ENCODE measurements around the gene RAB11A.

RAB11A gene

DNA sequence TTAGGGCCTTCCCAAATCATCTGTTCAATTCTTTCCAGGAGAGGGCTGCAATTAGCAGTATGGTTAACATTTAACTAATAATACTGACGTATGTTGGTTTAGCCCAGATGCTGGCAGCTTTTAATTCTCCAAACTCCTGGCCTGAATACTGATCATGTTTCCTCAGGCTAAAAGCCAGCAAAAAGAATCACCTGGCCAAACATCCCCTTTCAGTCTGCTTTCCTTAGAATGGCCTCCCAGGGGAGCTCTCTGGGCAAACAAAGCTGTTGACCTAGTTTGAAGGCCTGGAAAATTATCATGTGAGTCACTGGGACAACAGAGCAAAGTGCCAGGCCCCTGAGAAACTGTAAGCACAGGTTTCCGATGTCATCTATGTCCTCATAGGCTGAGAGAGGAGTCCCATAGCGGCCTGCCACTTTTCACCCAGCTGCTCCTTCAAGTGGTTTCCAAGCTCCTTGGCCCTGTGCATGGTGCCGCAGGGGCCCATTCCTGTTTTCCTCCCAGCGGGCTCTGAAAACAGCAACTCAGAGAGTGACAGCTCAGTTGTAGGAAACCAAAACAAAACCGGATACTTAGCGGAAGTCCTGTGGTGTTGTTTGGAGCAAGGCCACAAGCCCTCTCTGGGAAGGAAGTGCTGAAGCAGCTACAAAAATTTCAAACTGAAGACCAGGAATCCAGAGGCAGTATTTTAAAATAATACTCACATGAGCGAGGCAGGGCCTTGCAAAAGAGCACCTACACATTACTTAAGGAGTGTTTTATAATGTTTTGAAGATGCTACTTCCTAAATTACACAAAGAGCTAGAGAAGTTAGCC, 36.5 kb upstream of the RAB11A start:
- Histone ChIP-seq H3K4me1 (ENCODE audit: control insufficient read depth, low read length) (peaks cover 50% of the 10 kb centered on the region), H3K4me2 (ENCODE audit: low read length) (peak overlapping the region; percentile 76), H3K27me3 (ENCODE audit: control insufficient read depth, low read length) (no peaks in the 10 kb centered on the region), H3K27ac (ENCODE audit: low read depth, low read length) (peak overlapping the region; percentile 59), H3K36me3 (ENCODE audit: control insufficient read depth, low read length) (no peaks in the 10 kb centered on the region), H3K9me3 (ENCODE audit: control insufficient read depth, insufficient read depth, low read length) (no peaks in the 10 kb centered on the region), H3K9me2 (replicated peaks; ENCODE audit: control insufficient read depth, low read length) (no peaks in the 10 kb centered on the region), H3K4me3 (ENCODE audit: low read length) (peak overlapping the region; percentile 61), H3F3A (ENCODE audit: control insufficient read depth, insufficient read depth) (0 out of 2 replicates have a peak, but pooled peaks cover 5% of the 10 kb centered on the region), H3K79me2 (ENCODE audit: control insufficient read depth, low read length) (no peaks in the 10 kb centered on the region), H4K20me1 (ENCODE audit: control insufficient read depth, insufficient read depth, low read depth, low read length) (no peaks in the 10 kb centered on the region)
- TF ChIP-seq CTCF (IDR thresholded peaks at IDR 0.05; ENCODE audit: low read depth, low read length, poor library complexity, severe bottlenecking): no peak
- TF ChIP-seq EZH2phosphoT487 (IDR thresholded peaks at IDR 0.05; ENCODE audit: borderline replicate concordance, low read length): no peak

DNA sequence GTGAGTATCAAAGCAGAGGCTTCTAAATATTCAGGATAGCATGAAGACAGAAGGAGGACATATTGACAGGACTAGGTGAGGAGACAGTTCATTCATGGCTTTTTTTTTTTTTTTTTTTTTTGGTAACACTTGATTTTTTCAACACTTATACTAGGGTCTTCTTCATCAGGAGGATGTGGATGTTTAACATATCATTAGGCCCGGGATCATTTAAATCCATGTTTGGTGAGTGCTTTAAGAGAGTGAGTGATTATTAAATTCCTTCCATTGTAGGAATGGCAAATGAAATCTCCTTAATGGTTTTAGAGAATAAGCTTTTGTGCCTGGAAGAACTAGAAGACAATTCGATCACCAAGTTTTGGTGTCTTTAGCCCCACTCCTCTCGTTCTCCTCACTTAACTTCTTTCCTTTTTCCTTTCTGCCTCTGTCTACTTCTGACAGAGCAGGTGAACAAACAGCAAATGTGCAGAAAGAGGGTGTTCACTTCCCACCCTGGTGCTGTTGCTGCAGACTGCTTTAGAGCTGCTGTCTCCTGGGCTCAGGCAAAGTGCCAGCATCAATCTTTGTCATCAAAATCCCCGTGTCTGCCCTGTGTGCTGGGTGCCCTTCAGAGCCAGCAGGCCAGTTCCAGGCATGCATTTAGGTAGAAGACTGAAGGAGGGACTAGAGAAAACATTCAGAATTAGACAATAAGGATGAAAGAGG, 35.6 kb upstream of the RAB11A start:
- H3F3A ChIP-seq (ENCODE audit: control insufficient read depth, insufficient read depth): 0 out of 2 replicates have a peak, but pooled peaks cover under 1% of the 10 kb centered on the region
- TF ChIP-seq CTCF (IDR thresholded peaks at IDR 0.05; ENCODE audit: low read depth, low read length, poor library complexity, severe bottlenecking) (no peak), EZH2phosphoT487 (IDR thresholded peaks at IDR 0.05; ENCODE audit: borderline replicate concordance, low read length) (no peak)
- H4K20me1 ChIP-seq (ENCODE audit: control insufficient read depth, insufficient read depth, low read depth, low read length): no peaks in the 10 kb centered on the region
- no peaks in the 10 kb centered on the region for H3K36me3 ChIP-seq (ENCODE audit: control insufficient read depth, low read length)
- no peaks in the 10 kb centered on the region for H3K9me3 ChIP-seq (ENCODE audit: control insufficient read depth, insufficient read depth, low read length)
- H3K4me3 ChIP-seq (ENCODE audit: low read length): peak overlapping the region; percentile 61
- H3K4me2 ChIP-seq (ENCODE audit: low read length): peak overlapping the region; percentile 76
- H3K27ac ChIP-seq (ENCODE audit: low read depth, low read length): peak overlapping the region; percentile 59
- H3K79me2 ChIP-seq (ENCODE audit: control insufficient read depth, low read length): no peaks in the 10 kb centered on the region
- peaks cover 43% of the 10 kb centered on the region for H3K4me1 ChIP-seq (ENCODE audit: control insufficient read depth, low read length)
- no peaks in the 10 kb centered on the region for H3K27me3 ChIP-seq (ENCODE audit: control insufficient read depth, low read length)
- no peaks in the 10 kb centered on the region for H3K9me2 ChIP-seq (replicated peaks; ENCODE audit: control insufficient read depth, low read length)

- Histone ChIP-seq H3K27ac (ENCODE audit: low read depth, low read length) (no peak overlapping the region), H3K27me3 (ENCODE audit: control insufficient read depth, low read length) (no peaks in the 10 kb centered on the region), H3K4me3 (ENCODE audit: low read length) (no peak overlapping the region), H3K36me3 (ENCODE audit: control insufficient read depth, low read length) (no peaks in the 10 kb centered on the region), H4K20me1 (ENCODE audit: control insufficient read depth, insufficient read depth, low read depth, low read length) (no peaks in the 10 kb centered on the region), H3K9me3 (ENCODE audit: control insufficient read depth, insufficient read depth, low read length) (no peaks in the 10 kb centered on the region), H3F3A (ENCODE audit: control insufficient read depth, insufficient read depth) (no peaks in the 10 kb centered on the region), H3K79me2 (ENCODE audit: control insufficient read depth, low read length) (no peaks in the 10 kb centered on the region), H3K4me1 (ENCODE audit: control insufficient read depth, low read length) (peaks cover 35% of the 10 kb centered on the region), H3K4me2 (ENCODE audit: low read length) (no peak overlapping the region), H3K9me2 (replicated peaks; ENCODE audit: control insufficient read depth, low read length) (no peaks in the 10 kb centered on the region)
- TF ChIP-seq EZH2phosphoT487 (IDR thresholded peaks at IDR 0.05; ENCODE audit: borderline replicate concordance, low read length): no peak
- no peak for TF ChIP-seq CTCF (IDR thresholded peaks at IDR 0.05; ENCODE audit: low read depth, low read length, poor library complexity, severe bottlenecking)
Measured at GRCh38 chr15:65834603-65835282, 34.5 kb upstream of the RAB11A start.

Data from DOHH2 (cell line).